ENCODE data around the gene SLC9A9.

SLC9A9 gene

DNA sequence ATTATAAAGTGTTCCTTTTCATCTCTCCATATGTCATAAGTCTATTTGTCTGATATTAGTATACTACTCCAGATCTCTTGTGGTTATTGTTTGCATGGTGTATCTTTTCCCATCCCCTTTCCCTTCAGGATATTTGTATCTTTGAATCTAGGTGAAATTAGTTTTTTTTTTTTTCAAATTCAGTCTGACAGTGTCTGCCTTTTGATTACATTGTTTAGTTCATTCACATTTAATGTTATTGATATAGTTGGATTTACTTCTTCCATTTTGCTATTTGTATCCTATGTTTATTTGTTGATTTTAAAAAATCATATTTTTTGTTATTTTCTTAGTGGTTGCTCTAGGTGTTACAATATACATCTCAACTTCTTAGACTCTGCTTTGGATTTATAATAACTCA, 445.7 kb downstream of the SLC9A9 start:
- no peaks in the 10 kb centered on the region for H3K36me3 Mint-ChIP-seq (ENCODE audit: low read depth)
- H3K27me3 Mint-ChIP-seq (ENCODE audit: low read depth) = no peaks in the 10 kb centered on the region
- H3K4me1 Mint-ChIP-seq (ENCODE audit: low read depth) = no peaks in the 10 kb centered on the region
- H3K27ac Mint-ChIP-seq = no peak overlapping the region
- peaks cover 3% of the 10 kb centered on the region for H3K9me3 Mint-ChIP-seq
- H3K4me3 Mint-ChIP-seq = no peak overlapping the region

DNA sequence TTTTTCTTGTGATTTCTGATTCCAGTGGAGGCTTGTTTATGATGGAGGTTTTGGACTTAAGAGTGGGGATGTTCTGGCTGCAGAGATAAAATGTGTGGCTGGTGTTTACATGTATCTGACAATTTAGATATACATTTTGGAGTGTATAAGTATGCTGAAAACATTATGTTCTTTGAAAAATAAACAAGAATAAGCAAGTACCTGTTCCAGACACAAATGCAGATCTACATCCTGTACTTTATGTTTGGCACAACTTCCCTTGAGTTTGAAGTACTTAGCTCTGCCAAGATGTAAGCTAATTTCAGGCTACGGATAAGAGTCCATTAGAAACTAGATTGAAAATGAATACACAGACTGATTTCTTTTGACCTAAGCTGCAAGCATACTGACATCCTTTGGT, 451.5 kb downstream of the SLC9A9 start:
- Mint-ChIP-seq H3K27me3 (ENCODE audit: low read depth) (no peaks in the 10 kb centered on the region), H3K9me3 (peaks cover 7% of the 10 kb centered on the region), H3K27ac (no peak overlapping the region), H3K36me3 (ENCODE audit: low read depth) (peaks cover 2% of the 10 kb centered on the region), H3K4me3 (no peak overlapping the region), H3K4me1 (ENCODE audit: low read depth) (no peaks in the 10 kb centered on the region)

DNA sequence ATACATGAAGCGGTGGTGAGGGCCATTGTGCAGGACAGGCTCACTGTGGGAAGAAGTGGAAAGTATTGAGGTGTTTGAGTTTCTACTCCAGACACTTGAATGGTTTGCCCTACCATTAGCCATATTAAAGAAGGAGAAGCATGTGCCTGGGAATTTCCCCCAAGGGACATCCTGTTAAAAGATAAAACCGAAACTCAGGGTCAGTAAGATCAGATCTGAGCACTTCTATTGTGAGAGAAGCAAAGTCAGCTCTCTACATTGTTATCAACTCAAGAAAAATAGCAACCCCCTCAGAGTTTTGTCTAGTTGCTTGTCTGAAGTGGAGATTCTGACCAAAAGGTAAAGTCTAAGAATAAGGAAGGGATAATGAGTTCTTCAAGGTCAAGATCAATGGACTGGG, 458.9 kb downstream of the SLC9A9 start:
- peaks cover 10% of the 10 kb centered on the region for H3K9me3 Mint-ChIP-seq
- H3K27me3 Mint-ChIP-seq (ENCODE audit: low read depth) = no peaks in the 10 kb centered on the region
- peaks cover 2% of the 10 kb centered on the region for H3K36me3 Mint-ChIP-seq (ENCODE audit: low read depth)
- H3K4me3 Mint-ChIP-seq = no peak overlapping the region
- no peaks in the 10 kb centered on the region for H3K4me1 Mint-ChIP-seq (ENCODE audit: low read depth)
- no peak overlapping the region for H3K27ac Mint-ChIP-seq

DNA sequence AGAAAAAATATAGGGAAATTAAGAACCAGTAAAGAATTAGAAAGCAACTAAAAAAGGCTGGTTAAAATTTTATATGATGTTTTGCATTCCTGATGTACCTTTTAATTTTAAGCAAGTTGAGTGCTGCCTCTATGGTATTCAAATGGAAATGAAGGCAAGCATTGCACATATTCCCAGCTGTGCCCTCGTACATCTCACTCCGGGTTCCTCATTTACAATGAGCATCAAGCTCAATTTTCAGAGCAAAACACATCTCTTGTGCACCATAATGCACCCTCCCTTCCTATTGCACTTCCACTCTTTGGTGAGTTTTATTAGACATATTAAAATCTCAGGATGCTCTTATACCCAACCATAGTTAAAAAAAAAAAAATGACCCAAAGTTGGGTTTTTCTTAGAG, 460.8 kb downstream of the SLC9A9 start:
- Mint-ChIP-seq H3K27ac (no peak overlapping the region), H3K36me3 (ENCODE audit: low read depth) (no peaks in the 10 kb centered on the region), H3K27me3 (ENCODE audit: low read depth) (no peaks in the 10 kb centered on the region), H3K4me3 (no peak overlapping the region), H3K4me1 (ENCODE audit: low read depth) (no peaks in the 10 kb centered on the region), H3K9me3 (peaks cover 3% of the 10 kb centered on the region)

DNA sequence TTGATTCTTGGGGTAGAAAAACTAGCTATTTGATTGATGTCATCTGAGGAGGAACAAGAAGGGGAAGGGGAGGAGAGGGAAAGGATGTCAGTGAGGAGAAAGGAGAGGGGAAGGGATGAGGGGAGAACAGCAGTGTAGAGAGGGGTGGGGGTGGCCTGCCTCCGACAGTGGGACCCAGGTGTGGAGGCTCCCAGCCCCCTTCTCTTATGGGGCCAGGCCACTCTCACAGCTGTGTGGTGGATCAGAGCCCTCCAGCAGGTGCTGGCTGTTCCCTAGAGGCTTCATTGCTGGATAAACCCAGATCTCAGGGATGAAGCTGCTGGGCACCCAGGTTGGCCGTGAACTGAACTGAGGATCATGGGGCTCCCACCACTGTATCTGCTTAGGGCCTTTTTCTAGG, 464.2 kb downstream of the SLC9A9 start:
- no peak overlapping the region for H3K4me3 Mint-ChIP-seq
- peaks cover 4% of the 10 kb centered on the region for H3K9me3 Mint-ChIP-seq
- no peaks in the 10 kb centered on the region for H3K4me1 Mint-ChIP-seq (ENCODE audit: low read depth)
- no peaks in the 10 kb centered on the region for H3K27me3 Mint-ChIP-seq (ENCODE audit: low read depth)
- no peak overlapping the region for H3K27ac Mint-ChIP-seq
- peaks cover 3% of the 10 kb centered on the region for H3K36me3 Mint-ChIP-seq (ENCODE audit: low read depth)

DNA sequence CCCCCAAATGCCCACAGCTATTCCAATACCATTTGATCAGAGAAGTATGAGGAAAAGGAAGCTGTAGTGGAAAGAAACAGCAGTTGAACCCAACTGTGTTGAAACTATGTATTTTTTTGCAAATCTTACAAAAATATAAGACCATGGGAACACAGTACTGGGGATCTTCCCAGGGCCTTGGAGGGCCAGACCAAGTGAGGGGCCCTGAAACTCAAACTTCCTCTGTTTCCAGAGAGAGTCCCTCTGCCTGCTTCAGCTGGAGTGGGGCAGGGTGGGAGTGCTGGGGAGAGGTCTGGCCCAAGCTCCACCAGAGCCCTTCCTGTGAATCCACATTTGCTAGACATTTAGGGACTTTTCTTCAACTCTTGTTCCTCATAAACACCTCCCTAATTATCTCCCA, 464.8 kb downstream of the SLC9A9 start:
- peaks cover 3% of the 10 kb centered on the region for H3K36me3 Mint-ChIP-seq (ENCODE audit: low read depth)
- no peak overlapping the region for H3K27ac Mint-ChIP-seq
- no peak overlapping the region for H3K4me3 Mint-ChIP-seq
- H3K9me3 Mint-ChIP-seq = peaks cover 4% of the 10 kb centered on the region
- no peaks in the 10 kb centered on the region for H3K27me3 Mint-ChIP-seq (ENCODE audit: low read depth)
- H3K4me1 Mint-ChIP-seq (ENCODE audit: low read depth) = no peaks in the 10 kb centered on the region

DNA sequence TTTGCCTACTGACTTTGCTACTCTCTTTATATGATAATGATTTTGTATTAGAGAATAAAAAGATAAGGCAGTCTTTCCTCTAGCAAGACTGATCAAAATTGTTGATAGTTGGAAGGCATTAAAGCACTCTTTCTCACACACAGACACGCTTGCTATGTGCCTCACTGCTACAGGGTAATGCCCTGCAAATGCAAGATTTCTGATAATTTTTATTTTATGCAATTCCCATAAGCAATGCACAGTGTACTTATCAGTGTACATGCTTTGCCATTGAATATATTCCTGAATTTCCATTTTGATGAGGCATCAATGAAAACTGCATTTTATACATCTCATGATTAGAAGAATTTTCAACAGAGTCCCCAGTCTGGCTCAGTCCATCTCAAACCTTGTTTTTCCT, 465.5 kb downstream of the SLC9A9 start:
- Mint-ChIP-seq H3K9me3 (peaks cover 4% of the 10 kb centered on the region), H3K4me3 (no peak overlapping the region), H3K27ac (no peak overlapping the region), H3K36me3 (ENCODE audit: low read depth) (peaks cover 3% of the 10 kb centered on the region), H3K27me3 (ENCODE audit: low read depth) (no peaks in the 10 kb centered on the region), H3K4me1 (ENCODE audit: low read depth) (no peaks in the 10 kb centered on the region)

DNA sequence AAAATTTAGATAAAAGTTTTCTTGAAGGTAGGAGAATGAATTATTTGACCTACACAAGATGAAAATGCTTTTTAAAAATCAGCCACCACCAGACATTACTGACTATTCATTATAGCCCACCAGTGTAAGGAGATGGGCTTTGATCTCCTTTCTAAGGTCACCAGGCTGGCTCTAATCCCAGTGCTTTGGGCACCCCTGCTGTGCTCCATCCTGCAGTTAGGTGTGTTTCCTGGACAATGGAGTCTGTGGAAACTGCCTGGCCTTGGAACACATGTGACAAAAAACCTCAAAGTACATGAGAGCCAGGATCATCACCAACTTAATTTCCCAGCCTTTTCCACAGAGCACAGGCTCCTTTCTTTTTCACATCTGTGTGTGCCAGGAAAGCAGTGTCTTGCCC, 467.8 kb downstream of the SLC9A9 start:
- H3K4me3 Mint-ChIP-seq = no peak overlapping the region
- H3K27ac Mint-ChIP-seq = no peak overlapping the region
- H3K36me3 Mint-ChIP-seq (ENCODE audit: low read depth) = peaks cover 3% of the 10 kb centered on the region
- H3K27me3 Mint-ChIP-seq (ENCODE audit: low read depth) = no peaks in the 10 kb centered on the region
- no peaks in the 10 kb centered on the region for H3K4me1 Mint-ChIP-seq (ENCODE audit: low read depth)
- peaks cover 4% of the 10 kb centered on the region for H3K9me3 Mint-ChIP-seq

DNA sequence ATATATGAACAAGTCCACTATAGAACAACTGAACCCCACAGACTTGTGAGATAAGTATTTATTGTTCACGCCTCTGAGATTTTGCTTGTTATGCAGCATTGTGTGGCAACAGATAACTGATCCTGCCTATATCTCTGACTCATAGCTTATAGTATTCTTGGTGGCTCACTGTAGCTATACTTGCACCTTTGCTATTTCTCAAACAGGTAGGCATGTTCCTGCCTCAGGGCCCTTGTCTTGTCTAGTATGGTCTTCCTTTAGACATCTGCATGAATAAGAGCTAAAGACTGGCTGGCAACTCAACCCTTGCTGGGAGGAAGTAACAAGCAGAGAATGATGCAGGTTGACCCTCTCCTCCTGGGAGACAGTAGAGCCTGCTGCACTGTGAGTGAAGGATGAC, 472.6 kb downstream of the SLC9A9 start:
- Mint-ChIP-seq H3K4me1 (ENCODE audit: low read depth) (no peaks in the 10 kb centered on the region), H3K9me3 (peaks cover 19% of the 10 kb centered on the region), H3K27me3 (ENCODE audit: low read depth) (no peaks in the 10 kb centered on the region), H3K36me3 (ENCODE audit: low read depth) (peaks cover 2% of the 10 kb centered on the region), H3K4me3 (no peak overlapping the region), H3K27ac (no peak overlapping the region)

DNA sequence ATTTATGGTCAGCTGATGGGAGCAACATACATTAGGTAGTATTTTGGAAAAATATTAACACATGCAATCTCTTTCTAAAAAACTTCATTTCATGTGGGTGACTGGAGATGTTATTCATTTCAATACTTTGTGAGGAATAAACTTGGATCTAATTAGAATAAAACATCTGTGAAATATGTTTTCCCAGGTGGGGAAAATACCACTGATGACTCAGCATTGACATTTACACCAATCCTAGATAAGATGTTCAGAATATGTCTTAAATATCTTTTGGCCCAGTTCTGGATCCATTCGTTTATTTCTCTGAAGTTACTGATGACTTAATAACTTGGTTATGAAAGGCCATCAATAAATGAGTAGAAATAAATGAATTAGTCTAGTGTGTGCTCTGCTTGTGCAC, 481.1 kb downstream of the SLC9A9 start:
- Mint-ChIP-seq H3K4me1 (ENCODE audit: low read depth) (peaks cover 11% of the 10 kb centered on the region), H3K9me3 (peaks cover 10% of the 10 kb centered on the region), H3K4me3 (no peak overlapping the region), H3K27ac (no peak overlapping the region), H3K36me3 (ENCODE audit: low read depth) (no peaks in the 10 kb centered on the region), H3K27me3 (ENCODE audit: low read depth) (no peaks in the 10 kb centered on the region)

DNA sequence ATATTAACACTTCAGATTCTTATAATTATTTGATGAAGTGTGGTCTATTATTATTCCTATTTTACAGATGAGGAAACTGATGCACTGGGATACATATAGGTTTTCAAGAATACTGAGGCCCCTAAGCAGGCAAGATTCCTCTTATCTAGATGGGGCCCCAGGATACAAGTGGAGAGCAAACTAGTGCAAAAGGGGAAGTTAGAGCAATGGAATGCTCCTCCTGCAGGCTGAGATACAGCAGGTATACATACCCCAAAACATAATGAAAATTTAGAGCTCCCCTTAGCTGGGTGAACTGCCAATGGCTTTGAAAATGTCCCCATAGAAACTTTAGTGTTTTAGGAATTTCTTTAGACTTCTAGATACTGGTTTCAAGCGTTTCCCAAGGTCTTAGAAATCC, 481.6 kb downstream of the SLC9A9 start:
- H3K9me3 Mint-ChIP-seq = peaks cover 5% of the 10 kb centered on the region

DNA sequence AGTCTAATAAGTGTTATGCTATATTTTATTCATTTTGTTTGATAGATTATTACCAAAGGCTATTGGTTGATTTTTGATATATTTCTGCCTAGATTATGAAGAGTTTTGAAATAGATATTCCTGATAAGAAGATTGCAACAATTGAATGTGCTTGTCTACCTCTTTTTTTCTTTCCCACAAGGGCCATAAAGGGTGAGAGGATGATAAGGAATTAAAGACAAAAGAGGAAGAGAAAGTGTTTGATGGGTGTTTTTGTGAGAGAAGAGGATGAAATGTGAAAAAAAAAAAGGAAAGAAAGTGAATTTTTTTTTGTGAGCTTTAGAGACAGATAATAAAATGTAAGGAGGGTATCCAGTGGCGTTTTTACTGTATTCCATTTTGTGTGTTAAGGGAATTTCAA, 484.3 kb downstream of the SLC9A9 start:
- peaks cover 1% of the 10 kb centered on the region for H3K36me3 Mint-ChIP-seq (ENCODE audit: low read depth)
- no peaks in the 10 kb centered on the region for H3K9me3 Mint-ChIP-seq
- H3K4me3 Mint-ChIP-seq = no peak overlapping the region
- H3K4me1 Mint-ChIP-seq (ENCODE audit: low read depth) = peaks cover 14% of the 10 kb centered on the region
- no peaks in the 10 kb centered on the region for H3K27me3 Mint-ChIP-seq (ENCODE audit: low read depth)
- no peak overlapping the region for H3K27ac Mint-ChIP-seq

More for the DNA sequence above, 481.6 kb downstream of the SLC9A9 start:
- Mint-ChIP-seq H3K27me3 (ENCODE audit: low read depth) (no peaks in the 10 kb centered on the region), H3K4me3 (no peak overlapping the region), H3K4me1 (ENCODE audit: low read depth) (peaks cover 14% of the 10 kb centered on the region), H3K27ac (no peak overlapping the region), H3K36me3 (ENCODE audit: low read depth) (peaks cover 1% of the 10 kb centered on the region)

DNA sequence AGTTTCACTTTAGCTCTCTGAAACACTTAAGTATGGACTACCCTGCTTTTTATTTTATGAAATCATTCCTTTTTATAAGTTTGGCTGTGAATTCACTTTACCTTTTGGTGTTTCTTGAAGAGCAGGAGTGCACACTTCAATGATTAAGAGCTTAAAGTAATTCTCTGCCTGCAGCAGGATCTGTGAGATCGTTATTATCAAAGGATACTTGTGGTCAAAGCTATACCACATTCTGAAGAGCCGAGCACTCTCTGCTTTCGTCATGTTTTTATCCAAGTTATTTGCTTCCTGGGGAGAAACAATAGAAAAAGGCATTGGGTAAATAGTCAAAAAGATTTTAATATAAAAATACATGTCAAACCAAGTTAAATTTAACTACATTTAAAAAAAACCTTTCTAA, 485.0 kb downstream of the SLC9A9 start:
- Mint-ChIP-seq H3K9me3 (no peaks in the 10 kb centered on the region), H3K27ac (no peak overlapping the region), H3K27me3 (ENCODE audit: low read depth) (no peaks in the 10 kb centered on the region), H3K4me3 (no peak overlapping the region), H3K4me1 (ENCODE audit: low read depth) (peaks cover 14% of the 10 kb centered on the region), H3K36me3 (ENCODE audit: low read depth) (peaks cover 1% of the 10 kb centered on the region)

DNA sequence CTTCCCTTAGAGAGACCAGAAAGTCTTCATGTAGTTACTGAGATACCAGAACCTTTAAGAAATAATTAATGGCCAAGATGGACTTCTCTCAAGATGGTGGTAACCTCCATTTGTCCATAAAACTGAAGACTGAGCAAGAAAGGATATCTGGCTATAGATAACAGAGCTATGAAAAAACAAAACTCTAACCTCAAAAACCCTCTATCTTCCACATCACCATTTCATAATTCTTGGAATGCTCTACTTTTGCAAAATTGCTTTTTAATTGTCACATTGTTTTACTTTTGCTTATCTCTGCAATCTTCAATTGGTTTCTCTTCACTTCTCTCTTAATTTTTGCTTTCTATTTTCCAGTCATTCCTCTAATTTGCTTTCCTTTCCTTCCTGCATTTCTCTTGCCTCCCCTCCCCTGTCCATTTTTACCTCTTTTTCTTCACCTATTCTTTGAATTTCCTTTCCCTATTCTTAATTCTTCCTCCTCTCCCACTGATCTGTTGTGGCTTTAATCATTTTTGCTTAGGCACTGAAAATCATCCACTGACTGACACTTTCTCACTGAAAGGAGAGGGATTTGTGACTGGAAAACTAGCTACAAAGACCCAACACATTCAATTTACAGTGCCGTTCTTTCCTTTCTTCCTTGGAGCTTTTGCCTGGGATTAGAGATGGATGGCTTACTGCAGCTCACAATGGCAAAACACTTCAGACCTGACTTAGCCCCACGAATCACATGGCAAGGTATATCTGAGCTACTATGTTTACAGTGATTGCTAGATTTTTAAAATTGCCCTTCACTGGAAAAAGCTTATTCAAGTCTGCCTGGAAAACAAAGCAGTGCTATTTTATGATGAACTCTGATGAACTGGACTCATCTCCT, 485.9 kb downstream of the SLC9A9 start:
- Mint-ChIP-seq H3K9me3 (no peaks in the 10 kb centered on the region), H3K4me1 (ENCODE audit: low read depth) (peaks cover 14% of the 10 kb centered on the region), H3K27me3 (ENCODE audit: low read depth) (no peaks in the 10 kb centered on the region), H3K27ac (no peak overlapping the region), H3K4me3 (no peak overlapping the region), H3K36me3 (ENCODE audit: low read depth) (peaks cover 1% of the 10 kb centered on the region)

DNA sequence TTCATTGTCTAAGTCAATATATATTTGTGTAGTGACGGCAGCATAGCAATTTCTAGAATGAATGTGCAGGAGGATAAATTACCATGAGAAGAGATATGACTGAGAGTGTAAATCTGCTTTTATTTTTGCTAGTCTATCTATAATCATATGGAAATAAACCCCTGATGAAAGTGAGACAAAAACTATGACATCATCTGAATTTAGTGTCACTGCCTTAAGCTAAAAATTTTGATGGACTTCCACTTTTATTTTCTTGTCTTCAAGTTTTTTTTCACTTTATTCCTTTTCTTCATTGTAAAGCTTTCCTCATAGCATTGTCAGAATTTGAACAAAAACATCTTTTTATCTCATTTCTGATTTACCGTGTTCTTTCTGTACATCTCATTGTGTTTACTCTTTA, 486.7 kb downstream of the SLC9A9 start:
- Mint-ChIP-seq H3K9me3 (no peaks in the 10 kb centered on the region), H3K27me3 (ENCODE audit: low read depth) (no peaks in the 10 kb centered on the region), H3K27ac (no peak overlapping the region), H3K4me1 (ENCODE audit: low read depth) (peaks cover 14% of the 10 kb centered on the region), H3K36me3 (ENCODE audit: low read depth) (peaks cover 1% of the 10 kb centered on the region), H3K4me3 (no peak overlapping the region)
